Hepatocyte (in vitro differentiated cells): ENCODE data around the gene PRKG1. TPM values are rescaled to one million over a fixed set of nuclear protein-coding genes. Genes with fewer than 3 reads are reported as not detected.

Experiments used
- DNase-seq: peaks from one replicate; pipeline ENCODE4 v3.0.0-alpha.2; 2016; ENCODE audit warnings: low spot score
- H2AFZ ChIP-seq: fragments of 200-600 bp; sonication (generic); 2 replicates; pipeline ENCODE4 v1.6.0; 2016; ENCODE audit warnings: antibody characterized with exemption, mild to moderate bottlenecking
- H3K27ac ChIP-seq: fragments of 200-600 bp; sonication (generic); 2 replicates; pipeline ENCODE4 v1.5.1; 2016; ENCODE audit warnings: mild to moderate bottlenecking
- H3K27me3 ChIP-seq: fragments of 200-600 bp; sonication (generic); 2 replicates; pipeline ENCODE4 v1.6.1; 2016
- H3K36me3 ChIP-seq: fragments of 200-600 bp; sonication (generic); replicated peaks from 2 replicates; pipeline ENCODE4 v1.5.1; 2016; ENCODE audit warnings: low read depth; ENCODE audit not compliant: insufficient read depth
- H3K4me1 ChIP-seq: fragments of 200-600 bp; sonication (generic); 2 replicates; pipeline ENCODE4 v1.5.1; 2016; ENCODE audit warnings: mild to moderate bottlenecking, moderate library complexity; ENCODE audit not compliant: insufficient read depth
- H3K4me2 ChIP-seq: fragments of 200-600 bp; sonication (generic); 2 replicates; pipeline ENCODE4 v1.6.0; 2016
- H3K4me3 ChIP-seq: fragments of 200-600 bp; sonication (generic); 2 replicates; pipeline ENCODE4 v1.5.1; 2016; ENCODE audit warnings: mild to moderate bottlenecking
- H3K79me2 ChIP-seq: fragments of 200-600 bp; sonication (generic); 2 replicates; pipeline ENCODE4 v1.6.0; 2017; ENCODE audit warnings: mild to moderate bottlenecking
- H3K9me2 ChIP-seq: fragments of 200-600 bp; sonication (generic); replicated peaks from 2 replicates; pipeline ENCODE4 v1.6.0; 2017; ENCODE audit warnings: mild to moderate bottlenecking; ENCODE audit not compliant: insufficient read depth
- H3K9me3 ChIP-seq: fragments of 200-600 bp; sonication (generic); 2 replicates; pipeline ENCODE4 v1.5.1; 2016; ENCODE audit warnings: low read depth, mild to moderate bottlenecking
- H4K20me1 ChIP-seq: fragments of 200-600 bp; sonication (generic); 2 replicates; pipeline ENCODE4 v1.6.0; 2016; ENCODE audit warnings: mild to moderate bottlenecking; ENCODE audit not compliant: insufficient read depth, poor library complexity, severe bottlenecking
- EZH2 ChIP-seq: fragments of 200-600 bp; sonication (generic); IDR thresholded peaks from 2 replicates; pipeline ENCODE4 v1.6.1; 2016; ENCODE audit warnings: antibody characterized with exemption, mild to moderate bottlenecking, borderline replicate concordance
- EZH2phosphoT487 ChIP-seq: fragments of 200-600 bp; sonication (generic); IDR thresholded peaks from one replicate; pipeline ENCODE4 v1.6.1; 2018; ENCODE audit warnings: antibody characterized with exemption, mild to moderate bottlenecking, low read depth, moderate library complexity; ENCODE audit not compliant: unreplicated experiment, severe bottlenecking
- WGBS: methylation state at CpG from one replicate; pipeline ENCODE4 v1.1.6; 2016; ENCODE audit warnings: low lambda C conversion rate; ENCODE audit errors: missing lambda C conversion rate; 5-methylcytosine and 5-hydroxymethylcytosine counted together
- polyA plus RNA-seq: library from polyadenylated mRNA; unstranded; fragments of >200 nt; fragmentation: Nextera tagmentation; extraction: Ambion mirVana; gene quantifications from 2 replicates; pipeline ENCODE4 v1.2.1, GENCODE V29; 2016
- total RNA-seq: library from RNA; depleted of rRNA; stranded (reverse); fragments of >200 nt; gene quantifications from 2 replicates; pipeline ENCODE4 v1.2.3, GENCODE V29; 2014
- TF ChIP-seq, protein P1 (sequence below): fragments of 200-600 bp; sonication (generic); IDR thresholded peaks from 2 replicates; pipeline ENCODE4 v1.5.1; 2016; ENCODE audit warnings: antibody characterized with exemption, mild to moderate bottlenecking; ENCODE audit not compliant: poor library complexity

The PRKG1 gene
- total and polyA plus RNA-seq, 2 experiments from 2014 or later: 4.0 to 8.1 TPM

GRCh38 chr10:51876979-51877378 lies 802.7 kb downstream of the PRKG1 start:
- Histone ChIP-seq H3K4me1 (no peaks in the 10 kb centered on the region), H3K36me3 (no peaks in the 10 kb centered on the region), H2AFZ (no peak overlapping the region), H3K27ac (no peak overlapping the region), H3K79me2 (no peaks in the 10 kb centered on the region), H4K20me1 (no peaks in the 10 kb centered on the region), H3K9me3 (no peaks in the 10 kb centered on the region), H3K4me2 (no peak overlapping the region), H3K27me3 (no peaks in the 10 kb centered on the region), H3K9me2 (no peaks in the 10 kb centered on the region), H3K4me3 (no peak overlapping the region)
- no peak for DNase-seq
- WGBS: 89% methylated on average over 2 of the region's 2 CpGs
- no peak for TF ChIP-seq EZH2
- TF ChIP-seq EZH2phosphoT487: no peak
- TF ChIP-seq, protein P1, sequence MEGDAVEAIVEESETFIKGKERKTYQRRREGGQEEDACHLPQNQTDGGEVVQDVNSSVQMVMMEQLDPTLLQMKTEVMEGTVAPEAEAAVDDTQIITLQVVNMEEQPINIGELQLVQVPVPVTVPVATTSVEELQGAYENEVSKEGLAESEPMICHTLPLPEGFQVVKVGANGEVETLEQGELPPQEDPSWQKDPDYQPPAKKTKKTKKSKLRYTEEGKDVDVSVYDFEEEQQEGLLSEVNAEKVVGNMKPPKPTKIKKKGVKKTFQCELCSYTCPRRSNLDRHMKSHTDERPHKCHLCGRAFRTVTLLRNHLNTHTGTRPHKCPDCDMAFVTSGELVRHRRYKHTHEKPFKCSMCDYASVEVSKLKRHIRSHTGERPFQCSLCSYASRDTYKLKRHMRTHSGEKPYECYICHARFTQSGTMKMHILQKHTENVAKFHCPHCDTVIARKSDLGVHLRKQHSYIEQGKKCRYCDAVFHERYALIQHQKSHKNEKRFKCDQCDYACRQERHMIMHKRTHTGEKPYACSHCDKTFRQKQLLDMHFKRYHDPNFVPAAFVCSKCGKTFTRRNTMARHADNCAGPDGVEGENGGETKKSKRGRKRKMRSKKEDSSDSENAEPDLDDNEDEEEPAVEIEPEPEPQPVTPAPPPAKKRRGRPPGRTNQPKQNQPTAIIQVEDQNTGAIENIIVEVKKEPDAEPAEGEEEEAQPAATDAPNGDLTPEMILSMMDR: no peak

DNA sequence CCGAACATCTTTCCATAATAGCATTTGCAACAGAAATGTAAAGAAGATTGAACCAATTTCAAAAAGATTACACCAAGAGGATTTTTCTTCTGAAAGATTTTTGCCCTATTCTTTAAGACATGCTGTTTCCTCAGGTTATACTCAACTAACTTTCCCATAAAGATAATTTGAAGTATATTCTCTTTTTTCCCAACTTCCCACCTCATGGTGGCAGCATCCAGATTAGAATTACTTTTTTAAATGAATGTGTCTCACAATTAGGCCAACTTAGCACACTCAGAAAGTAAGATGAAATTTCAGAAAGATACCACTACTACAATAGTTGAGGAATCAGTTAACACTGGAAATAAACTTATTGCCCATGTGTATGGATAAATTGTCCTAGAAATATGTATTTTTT lies 803.3 kb downstream of the PRKG1 start:
- DNase-seq: no peak
- no peaks in the 10 kb centered on the region for H3K9me3 ChIP-seq
- no peak overlapping the region for H3K27ac ChIP-seq
- H3K79me2 ChIP-seq: no peaks in the 10 kb centered on the region
- no peaks in the 10 kb centered on the region for H3K36me3 ChIP-seq
- no peak overlapping the region for H3K4me2 ChIP-seq
- no peaks in the 10 kb centered on the region for H4K20me1 ChIP-seq
- 76% methylated on average over 1 of the region's 1 CpG for WGBS
- H3K4me3 ChIP-seq: no peak overlapping the region
- no peaks in the 10 kb centered on the region for H3K27me3 ChIP-seq
- H3K9me2 ChIP-seq: no peaks in the 10 kb centered on the region
- no peaks in the 10 kb centered on the region for H3K4me1 ChIP-seq
- no peak overlapping the region for H2AFZ ChIP-seq
- TF ChIP-seq EZH2phosphoT487 (no peak), EZH2 (no peak)
- TF ChIP-seq, protein P1: no peak

DNA sequence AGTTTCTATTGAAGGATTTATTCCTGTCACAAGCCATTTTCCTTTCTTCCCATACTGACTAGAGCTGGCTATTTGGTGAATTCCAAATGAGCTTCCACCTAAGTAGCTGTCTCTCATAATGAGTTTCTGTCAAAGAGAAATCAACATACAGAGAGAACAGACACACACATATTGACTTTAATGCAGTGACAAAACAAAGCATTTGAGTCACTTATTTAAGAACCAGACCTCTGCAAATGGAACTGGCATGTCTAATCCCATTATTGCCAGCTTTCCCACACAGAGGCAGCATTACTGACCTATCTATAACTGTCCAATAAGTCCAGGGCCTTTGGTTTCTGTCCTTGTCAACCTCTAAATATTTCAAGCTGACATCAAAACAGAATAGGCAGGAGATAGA lies 804.4 kb downstream of the PRKG1 start:
- H3K9me2 ChIP-seq: no peaks in the 10 kb centered on the region
- no peak for DNase-seq
- H3K4me3 ChIP-seq: no peak overlapping the region
- no peaks in the 10 kb centered on the region for H3K27me3 ChIP-seq
- TF ChIP-seq, protein P1: no peak
- TF ChIP-seq EZH2phosphoT487 (no peak), EZH2 (no peak)
- no peaks in the 10 kb centered on the region for H3K36me3 ChIP-seq
- no peaks in the 10 kb centered on the region for H3K79me2 ChIP-seq
- H3K4me2 ChIP-seq: peak overlapping the region; percentile 54
- H3K27ac ChIP-seq: peak overlapping the region; percentile 47
- no peaks in the 10 kb centered on the region for H3K4me1 ChIP-seq
- H4K20me1 ChIP-seq: no peaks in the 10 kb centered on the region
- H2AFZ ChIP-seq: no peak overlapping the region
- no peaks in the 10 kb centered on the region for H3K9me3 ChIP-seq

- peak; percentile 53 for DNase-seq
- H2AFZ ChIP-seq: no peak overlapping the region
- H3K79me2 ChIP-seq: no peaks in the 10 kb centered on the region
- H3K4me1 ChIP-seq: no peaks in the 10 kb centered on the region
- H3K9me2 ChIP-seq: no peaks in the 10 kb centered on the region
- peak overlapping the region; percentile 54 for H3K4me2 ChIP-seq
- TF ChIP-seq EZH2phosphoT487 (no peak), EZH2 (no peak)
- TF ChIP-seq, protein P1: no peak
- no peak overlapping the region for H3K4me3 ChIP-seq
- H3K9me3 ChIP-seq: no peaks in the 10 kb centered on the region
- H3K27me3 ChIP-seq: no peaks in the 10 kb centered on the region
- peak overlapping the region; percentile 47 for H3K27ac ChIP-seq
- H4K20me1 ChIP-seq: no peaks in the 10 kb centered on the region
- 23% methylated on average over 1 of the region's 1 CpG for WGBS
- H3K36me3 ChIP-seq: no peaks in the 10 kb centered on the region
Observed at GRCh38 chr10:51879238-51879637, 805.0 kb downstream of the PRKG1 start.
